ENCODE results near the gene RBM26.

The RBM26 gene

DNA sequence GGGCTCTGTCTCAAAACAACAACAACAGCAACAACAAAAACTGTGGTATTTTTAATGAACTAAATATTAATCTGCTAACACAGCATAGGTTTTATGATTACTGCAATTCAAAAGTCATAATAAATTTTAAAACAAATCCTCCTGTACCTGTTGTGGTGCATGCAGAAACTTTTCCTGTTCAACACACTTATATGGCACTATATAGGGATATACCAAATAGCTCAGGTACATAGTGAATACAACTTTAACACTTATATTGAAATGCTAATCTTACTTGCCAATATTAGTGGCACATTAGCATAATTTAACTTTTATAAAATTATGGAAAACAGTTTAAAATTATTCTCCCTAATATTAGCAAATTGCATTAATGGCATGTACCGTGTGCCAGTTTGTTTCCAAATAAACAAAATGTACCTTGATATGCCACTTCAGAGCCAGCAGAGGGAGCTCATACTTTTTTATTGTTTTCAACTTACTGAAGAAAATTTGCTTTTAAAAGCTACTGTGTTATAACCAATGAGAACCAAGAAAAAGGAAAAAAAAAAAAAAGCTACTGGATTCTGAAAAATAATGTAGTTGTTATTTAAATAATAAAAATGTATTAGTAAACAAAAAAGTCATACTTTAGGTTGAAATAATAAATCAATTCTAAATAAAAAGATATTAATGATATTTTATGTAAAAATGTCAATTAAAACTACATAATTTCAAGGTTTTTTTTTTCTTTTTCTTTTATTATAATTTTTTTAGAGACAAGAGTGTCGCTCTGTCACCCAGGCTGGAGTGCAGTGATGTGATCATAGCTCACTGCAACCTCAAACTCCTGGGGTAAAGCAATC lies 18.0 kb upstream of the RBM26 start:
- no peak for DNase-seq

DNA sequence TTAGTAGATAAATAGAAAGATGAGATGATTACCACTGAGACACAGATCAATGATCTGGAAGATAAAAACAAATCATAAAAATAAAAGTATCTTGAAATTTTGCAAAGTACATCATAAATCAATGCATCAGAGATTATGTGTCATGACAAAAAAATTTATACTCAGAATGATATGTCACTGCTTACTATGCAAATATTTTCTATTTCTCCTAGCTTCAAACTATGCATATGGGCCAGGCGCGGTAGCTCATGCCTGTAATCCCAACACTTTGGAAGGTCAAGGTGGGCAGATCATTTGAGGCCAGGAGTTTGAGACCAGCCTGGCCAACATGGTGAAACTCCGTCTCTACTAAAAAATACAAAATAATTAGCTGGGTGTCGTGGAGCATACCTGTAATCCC lies 17.3 kb upstream of the RBM26 start:
- no peak for DNase-seq

GRCh38 chr13:79419365-79419764 lies 13.3 kb upstream of the RBM26 start:
- no peak for DNase-seq

DNA sequence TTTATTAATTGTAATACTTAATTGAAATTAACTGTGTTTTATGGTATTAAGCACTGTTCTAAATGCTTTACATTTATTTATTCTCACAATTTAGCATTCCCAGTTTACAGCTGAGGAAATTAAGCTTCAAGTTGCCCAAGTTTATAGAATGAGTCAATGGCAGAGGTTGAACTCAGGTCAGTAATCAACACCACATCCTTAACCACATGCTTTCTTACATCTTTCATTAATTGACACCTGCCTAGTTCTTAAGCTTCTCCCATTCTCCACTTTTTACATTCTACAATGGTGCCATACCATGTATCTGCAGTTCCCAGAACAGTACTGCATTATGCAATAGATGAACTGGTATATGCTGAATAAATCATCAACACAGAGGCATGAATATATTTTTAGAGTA lies 11.7 kb upstream of the RBM26 start:
- no peak for DNase-seq

DNA sequence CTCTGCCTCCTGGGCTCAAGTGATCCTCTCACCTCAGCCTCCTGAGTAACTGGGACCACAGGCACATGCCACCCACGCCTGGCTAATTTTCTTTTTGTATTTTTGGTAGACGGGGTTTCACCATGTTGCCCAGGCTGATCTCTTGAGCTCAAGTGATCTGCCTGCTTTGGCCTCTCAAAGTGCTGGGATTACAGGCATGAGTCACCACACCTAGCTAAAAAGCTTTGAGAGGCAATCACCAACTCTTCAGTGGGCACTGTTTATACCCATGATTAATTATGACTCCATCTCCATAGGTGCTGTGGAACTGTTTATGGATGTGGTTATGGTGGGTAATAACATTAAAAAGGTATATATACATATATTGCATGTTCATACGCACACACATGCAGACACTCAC lies 7.5 kb upstream of the RBM26 start:
- DNase-seq, result no peak

DNA sequence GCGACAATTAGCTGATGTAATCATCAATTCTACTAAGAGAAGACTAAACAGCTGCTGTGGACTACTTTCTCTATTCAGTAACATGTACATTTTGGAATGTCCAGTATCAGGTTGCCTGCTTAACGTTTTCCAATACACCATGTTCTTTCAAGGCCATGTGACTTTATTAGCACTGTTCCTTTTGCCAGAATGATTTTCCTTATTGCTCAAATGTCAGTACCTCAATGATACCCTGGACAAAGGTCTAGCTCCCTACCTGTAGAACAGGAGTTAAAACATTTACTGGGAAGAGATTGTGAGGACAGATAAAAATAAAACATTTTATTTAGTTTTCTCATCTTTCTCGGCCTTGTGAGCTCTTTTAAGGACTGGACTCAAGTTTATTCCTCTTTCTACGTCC lies 3.8 kb upstream of the RBM26 start:
- DNase-seq, result no peak

DNA sequence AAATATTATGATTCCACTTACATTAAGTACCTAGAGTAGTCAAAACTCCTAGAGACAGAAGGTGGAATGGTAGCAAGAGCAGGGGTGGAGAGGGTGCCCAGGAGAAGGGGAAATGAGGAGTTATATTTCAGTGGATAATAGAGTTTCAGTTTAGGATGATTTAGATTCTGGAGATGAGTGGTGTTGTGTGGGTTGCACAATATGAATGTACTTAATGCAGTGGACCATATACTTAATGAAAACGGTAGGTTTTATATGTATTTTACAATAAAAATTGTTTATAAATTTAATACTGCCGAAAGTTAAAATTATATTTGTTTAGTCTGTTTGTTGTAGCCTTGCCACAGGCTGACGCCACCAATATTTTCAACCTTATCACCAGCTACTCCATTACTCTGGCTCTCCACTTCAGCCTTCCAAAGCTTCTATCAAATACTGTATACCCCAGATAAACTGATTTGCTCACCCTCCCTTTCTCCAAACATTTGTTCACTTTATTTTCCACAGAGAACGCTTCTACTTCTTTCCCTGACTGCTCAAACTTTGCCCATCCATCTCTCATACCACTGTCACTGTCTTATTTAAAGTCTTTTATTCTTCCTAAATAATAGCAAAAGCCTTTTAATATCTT lies 1.4 kb upstream of the RBM26 start:
- no peak for DNase-seq

DNA sequence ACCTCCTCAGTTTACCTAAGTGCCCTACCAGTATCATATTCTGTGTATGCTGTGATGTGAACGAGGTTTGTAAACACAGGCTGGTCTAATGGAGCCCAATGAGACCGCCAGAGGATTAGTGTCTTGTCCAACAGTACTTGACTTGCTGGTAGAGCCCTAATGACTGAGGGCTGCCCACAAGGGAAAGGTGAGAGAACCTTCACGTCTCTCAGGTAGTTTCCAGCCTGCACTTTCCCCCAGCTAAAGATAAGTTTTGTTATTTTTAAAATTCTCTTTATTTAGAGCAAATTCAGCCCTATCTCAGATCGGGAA lies 498 bp upstream of the RBM26 start:
- no peak for DNase-seq

GRCh38 chr13:79405501-79405830 lies 589 bp downstream of the RBM26 start:
- DNase-seq, result no peak

DNA sequence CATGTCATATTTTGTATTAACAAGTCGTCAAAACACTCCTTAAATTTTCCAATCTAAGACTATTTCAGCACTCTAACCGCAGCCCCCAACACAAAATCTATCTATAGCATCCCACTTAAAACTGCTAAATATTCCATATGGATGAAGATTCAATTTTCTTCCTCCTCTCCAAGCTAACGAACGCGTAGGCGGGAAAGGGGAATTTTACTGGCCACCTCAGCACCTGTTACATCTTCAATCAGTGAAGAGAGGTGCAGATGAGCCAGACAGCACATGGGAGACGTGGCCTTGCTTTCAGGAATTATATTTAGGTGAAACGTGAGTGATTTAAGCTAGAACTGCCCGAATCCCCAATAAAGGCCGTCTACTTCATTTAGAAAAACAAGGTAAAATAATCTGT lies 1.1 kb downstream of the RBM26 start:
- DNase-seq, result no peak

DNA sequence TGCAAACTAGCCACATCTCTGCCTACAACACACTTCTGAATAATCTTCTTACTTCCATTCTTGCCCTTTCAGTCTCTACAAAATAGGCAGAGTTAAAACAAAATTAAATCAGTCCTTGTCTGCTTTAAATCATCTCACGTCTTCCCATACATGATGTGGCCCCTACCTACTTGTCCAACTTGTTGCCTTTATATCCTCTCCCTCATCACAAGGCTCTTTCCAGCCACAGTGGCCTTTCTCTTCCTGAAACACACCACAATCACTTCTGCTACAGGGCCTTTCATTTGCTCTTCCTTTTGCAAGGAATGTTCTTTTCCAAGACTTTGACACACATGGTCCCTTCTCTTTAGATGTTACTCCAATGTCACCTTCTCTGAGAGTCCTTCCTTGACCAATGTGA lies 1.7 kb downstream of the RBM26 start:
- DNase-seq, result no peak

DNA sequence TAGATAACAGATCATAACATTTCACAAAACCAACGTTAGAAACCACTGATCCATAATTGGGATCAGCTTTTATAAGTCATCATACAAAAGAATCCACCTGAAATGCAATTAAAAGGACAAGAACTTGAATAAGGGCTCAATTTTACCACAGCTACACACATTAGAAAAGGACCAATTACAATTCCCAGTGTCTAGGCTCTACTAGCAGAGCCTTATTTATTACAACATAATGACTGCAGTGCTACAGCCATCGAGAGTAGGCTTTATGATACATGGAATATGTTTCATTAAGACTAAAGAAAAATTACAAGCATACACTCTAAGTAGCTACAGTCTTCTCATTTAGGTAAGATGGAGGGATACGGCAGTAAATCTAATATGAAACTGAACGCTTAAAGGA lies 2.9 kb downstream of the RBM26 start:
- DNase-seq, result no peak

- no peak for DNase-seq
These were observed 3.4 kb downstream of the RBM26 start for GRCh38 chr13:79402679-79403078.

GRCh38 chr13:79402074-79402635 lies 3.9 kb downstream of the RBM26 start:
- DNase-seq, result no peak

GRCh38 chr13:79401259-79402070 lies 4.6 kb downstream of the RBM26 start:
- DNase-seq, result no peak

GRCh38 chr13:79398915-79399314 lies 7.1 kb downstream of the RBM26 start:
- no peak for DNase-seq

GRCh38 chr13:79398127-79398526 lies 7.9 kb downstream of the RBM26 start:
- no peak for DNase-seq

DNA sequence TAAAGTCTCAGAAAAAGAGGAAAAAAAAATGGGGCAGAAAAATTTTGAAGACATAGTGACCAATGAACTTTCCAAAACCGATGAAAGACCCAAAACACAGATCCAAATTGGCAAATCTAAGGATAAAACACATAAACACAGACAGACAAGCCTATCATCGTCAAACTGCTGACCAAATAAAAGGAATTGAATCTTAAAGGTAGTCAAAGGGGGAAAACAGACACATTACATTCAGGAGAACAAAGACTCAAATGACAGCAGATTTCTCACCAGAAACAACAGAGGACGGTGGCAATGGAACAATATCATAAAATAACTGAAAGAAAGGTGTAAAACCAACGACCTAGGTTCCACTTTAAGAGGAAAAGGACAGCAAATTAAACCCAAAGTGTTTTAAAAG lies 10.2 kb downstream of the RBM26 start:
- no peak for DNase-seq

- DNase-seq, result peak; percentile 19
These were observed 12.3 kb downstream of the RBM26 start for GRCh38 chr13:79393564-79394249.

DNA sequence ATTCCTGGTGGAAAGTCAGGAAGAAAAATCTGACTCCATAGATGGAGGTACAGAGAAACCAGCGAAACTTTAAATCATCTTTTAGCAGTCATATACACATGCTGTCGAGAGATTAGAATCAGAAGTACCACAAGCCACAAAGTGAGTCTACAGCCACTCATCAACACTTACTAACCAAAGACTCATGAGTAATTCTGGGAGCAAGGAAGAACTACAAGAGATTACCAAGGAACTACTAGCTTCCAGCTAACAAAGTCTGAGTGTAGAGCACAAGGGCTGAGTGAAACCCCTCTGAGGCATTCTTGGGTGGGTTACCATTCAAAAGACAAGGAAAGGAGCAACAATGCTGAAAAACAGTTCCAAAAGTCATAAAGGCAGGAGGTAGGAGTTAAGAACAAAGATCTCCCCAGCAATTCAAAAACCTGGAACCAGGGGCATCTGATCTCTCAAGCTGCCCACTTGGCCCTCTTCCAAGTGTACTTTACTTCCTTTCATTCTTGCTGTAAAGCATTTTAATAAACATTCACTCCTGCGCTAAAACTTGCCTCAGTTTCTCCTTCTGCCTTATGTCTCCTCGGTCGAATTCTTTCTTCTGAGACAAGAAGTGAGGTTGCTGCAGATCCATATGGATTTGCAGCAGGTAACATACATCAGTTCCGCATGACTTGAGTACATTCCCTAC lies 13.0 kb downstream of the RBM26 start:
- DNase-seq, result no peak

DNA sequence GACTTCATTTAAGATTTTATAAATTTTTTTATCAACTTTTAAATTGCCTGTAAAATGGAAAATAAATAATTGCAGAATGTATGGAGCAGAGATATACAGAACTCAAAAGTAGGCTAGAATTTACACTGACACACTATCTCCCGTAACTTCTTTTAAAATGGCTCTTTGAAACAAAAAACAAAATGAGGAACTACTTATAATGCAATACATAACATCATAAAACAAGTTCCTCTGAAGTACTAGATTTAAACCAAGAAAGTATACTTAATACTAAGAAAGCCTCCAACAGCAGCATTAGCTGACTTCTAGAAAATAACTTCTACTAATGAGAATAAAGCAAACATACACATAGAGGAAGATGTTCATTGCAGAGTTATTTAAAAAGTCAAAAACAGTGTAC lies 17.0 kb downstream of the RBM26 start:
- DNase-seq, result no peak

DNA sequence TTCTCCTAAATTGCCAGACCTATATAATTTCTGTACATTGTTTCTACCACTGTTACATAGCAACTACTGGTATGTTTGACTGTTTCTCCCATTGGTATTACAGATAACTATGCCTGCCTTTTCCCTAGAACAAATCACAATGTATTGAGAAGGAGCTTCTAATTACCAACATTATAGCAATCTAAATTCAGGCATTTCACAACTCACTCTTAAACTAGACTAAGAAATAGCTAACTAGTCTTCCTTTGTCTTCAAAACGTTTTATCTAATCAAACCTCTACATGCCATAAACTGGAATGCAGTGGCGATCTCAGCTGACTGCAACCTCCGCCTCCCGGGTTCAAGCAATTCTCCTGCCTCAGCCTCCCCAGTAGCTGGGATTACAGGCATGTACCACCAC lies 18.2 kb downstream of the RBM26 start:
- DNase-seq, result no peak
